ENCODE measurements around the gene ENTR1.

- TF ChIP-seq, protein P1, sequence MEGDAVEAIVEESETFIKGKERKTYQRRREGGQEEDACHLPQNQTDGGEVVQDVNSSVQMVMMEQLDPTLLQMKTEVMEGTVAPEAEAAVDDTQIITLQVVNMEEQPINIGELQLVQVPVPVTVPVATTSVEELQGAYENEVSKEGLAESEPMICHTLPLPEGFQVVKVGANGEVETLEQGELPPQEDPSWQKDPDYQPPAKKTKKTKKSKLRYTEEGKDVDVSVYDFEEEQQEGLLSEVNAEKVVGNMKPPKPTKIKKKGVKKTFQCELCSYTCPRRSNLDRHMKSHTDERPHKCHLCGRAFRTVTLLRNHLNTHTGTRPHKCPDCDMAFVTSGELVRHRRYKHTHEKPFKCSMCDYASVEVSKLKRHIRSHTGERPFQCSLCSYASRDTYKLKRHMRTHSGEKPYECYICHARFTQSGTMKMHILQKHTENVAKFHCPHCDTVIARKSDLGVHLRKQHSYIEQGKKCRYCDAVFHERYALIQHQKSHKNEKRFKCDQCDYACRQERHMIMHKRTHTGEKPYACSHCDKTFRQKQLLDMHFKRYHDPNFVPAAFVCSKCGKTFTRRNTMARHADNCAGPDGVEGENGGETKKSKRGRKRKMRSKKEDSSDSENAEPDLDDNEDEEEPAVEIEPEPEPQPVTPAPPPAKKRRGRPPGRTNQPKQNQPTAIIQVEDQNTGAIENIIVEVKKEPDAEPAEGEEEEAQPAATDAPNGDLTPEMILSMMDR (IDR thresholded peaks at IDR 0.05; ENCODE audit: low read length) = no peak
- TF ChIP-seq EZH2phosphoT487 (IDR thresholded peaks at IDR 0.05; ENCODE audit: low read length) (no peak), EZH2 (optimal IDR thresholded peaks at IDR 0.05; ENCODE audit: low read depth, low read length) (no peak)
These were observed 6.3 kb downstream of the ENTR1 start for GRCh38 chr9:136403915-136404800.
